Measurements from ENCODE around the gene KCTD5.

DNA sequence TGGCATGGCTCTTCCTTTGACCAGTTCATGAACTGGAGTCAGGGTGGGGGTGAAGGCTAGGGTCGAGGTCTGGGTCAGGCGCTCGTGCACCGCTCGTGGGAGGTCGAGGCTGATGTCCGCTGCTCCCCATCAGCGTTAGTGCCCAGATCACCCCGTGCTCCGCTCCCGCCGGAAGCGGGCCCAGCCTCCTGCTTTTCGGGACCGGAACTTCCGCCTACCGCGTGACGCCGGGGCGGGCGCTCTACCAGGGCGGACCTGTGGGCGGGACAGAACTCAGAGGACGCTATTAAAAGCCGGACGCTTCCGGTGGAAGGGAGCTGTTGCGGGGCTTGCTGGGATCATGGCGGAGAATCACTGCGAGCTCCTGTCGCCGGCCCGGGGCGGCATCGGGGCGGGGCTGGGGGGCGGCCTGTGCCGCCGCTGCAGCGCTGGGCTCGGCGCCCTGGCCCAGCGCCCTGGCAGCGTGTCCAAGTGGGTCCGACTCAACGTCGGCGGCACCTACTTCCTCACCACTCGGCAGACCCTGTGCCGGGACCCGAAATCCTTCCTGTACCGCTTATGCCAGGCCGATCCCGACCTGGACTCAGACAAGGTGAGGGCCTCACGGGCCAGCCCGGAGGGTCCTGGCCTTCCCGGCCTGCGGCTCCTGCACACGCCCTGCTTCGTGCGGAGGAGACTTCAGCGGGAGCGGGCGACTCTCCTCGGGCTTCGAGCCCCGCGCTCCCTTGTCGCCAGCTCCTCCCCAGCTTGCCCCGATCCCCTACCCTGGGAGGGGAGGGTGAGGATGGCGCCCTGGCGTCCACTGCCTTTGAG, at the start of gene KCTD5:
- peak; percentile 92 for TF ChIP-seq DIDO1 (tag; IDR thresholded peaks at IDR 0.05; ENCODE audit: low read depth)
- TF ChIP-seq TAF1 (IDR thresholded peaks at IDR 0.05; ENCODE audit: control insufficient read depth, extremely low read depth, insufficient read depth, low read length, severe bottlenecking), result peak; percentile 97
- TF ChIP-seq, protein P1, sequence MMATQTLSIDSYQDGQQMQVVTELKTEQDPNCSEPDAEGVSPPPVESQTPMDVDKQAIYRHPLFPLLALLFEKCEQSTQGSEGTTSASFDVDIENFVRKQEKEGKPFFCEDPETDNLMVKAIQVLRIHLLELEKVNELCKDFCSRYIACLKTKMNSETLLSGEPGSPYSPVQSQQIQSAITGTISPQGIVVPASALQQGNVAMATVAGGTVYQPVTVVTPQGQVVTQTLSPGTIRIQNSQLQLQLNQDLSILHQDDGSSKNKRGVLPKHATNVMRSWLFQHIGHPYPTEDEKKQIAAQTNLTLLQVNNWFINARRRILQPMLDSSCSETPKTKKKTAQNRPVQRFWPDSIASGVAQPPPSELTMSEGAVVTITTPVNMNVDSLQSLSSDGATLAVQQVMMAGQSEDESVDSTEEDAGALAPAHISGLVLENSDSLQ (IDR thresholded peaks at IDR 0.05), result peak; percentile 80
- TF ChIP-seq POLR2A (conservative IDR thresholded peaks at IDR 0.05), result peak; percentile 96
- 0 out of 2 replicates have a peak, but pooled peaks have one; percentile 28 for TF ChIP-seq HLTF (IDR thresholded peaks at IDR 0.05)
- TF ChIP-seq, protein P2, sequence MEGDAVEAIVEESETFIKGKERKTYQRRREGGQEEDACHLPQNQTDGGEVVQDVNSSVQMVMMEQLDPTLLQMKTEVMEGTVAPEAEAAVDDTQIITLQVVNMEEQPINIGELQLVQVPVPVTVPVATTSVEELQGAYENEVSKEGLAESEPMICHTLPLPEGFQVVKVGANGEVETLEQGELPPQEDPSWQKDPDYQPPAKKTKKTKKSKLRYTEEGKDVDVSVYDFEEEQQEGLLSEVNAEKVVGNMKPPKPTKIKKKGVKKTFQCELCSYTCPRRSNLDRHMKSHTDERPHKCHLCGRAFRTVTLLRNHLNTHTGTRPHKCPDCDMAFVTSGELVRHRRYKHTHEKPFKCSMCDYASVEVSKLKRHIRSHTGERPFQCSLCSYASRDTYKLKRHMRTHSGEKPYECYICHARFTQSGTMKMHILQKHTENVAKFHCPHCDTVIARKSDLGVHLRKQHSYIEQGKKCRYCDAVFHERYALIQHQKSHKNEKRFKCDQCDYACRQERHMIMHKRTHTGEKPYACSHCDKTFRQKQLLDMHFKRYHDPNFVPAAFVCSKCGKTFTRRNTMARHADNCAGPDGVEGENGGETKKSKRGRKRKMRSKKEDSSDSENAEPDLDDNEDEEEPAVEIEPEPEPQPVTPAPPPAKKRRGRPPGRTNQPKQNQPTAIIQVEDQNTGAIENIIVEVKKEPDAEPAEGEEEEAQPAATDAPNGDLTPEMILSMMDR (IDR thresholded peaks at IDR 0.05 in 2 of 3, conservative IDR thresholded peaks at IDR 0.05 in 1 of 3; ENCODE audit: insufficient read depth in 2 of 3, low read depth in 1 of 3, low read length in 3 of 3), result 0 out of 6 replicates have a peak, but pooled peaks of 1 of the 3 experiments have one; percentile 7
